DND-41 (cell line): Measurements from ENCODE around the gene MRPL27.

Source experiments
- ATAC-seq: fragments of 200-7000 bp; cut with Tn5 transposase; 3 replicates; pipeline ENCODE4 v1.9.1; 2021; ENCODE audit warnings: low read depth; ENCODE audit not compliant: insufficient read depth
- DNase-seq: peaks from one replicate; pipeline ENCODE4 v3.0.0-alpha.2; 2020
- H2AFZ ChIP-seq: 2 replicates; pipeline ENCODE4 v1.6.0; 2012; ENCODE audit warnings: low read depth, low read length
- H3K27ac ChIP-seq: 2 replicates; pipeline ENCODE4 v1.5.1; 2012; ENCODE audit warnings: low read length, inconsistent platforms
- H3K27me3 ChIP-seq: fragments of 200-600 bp; sonication (generic); 2 replicates; pipeline ENCODE4 v1.6.0; 2012; ENCODE audit warnings: low read length, mild to moderate bottlenecking, inconsistent platforms; ENCODE audit not compliant: insufficient read depth, poor library complexity
- H3K36me3 ChIP-seq: 2 replicates; pipeline ENCODE4 v1.5.1; 2012; ENCODE audit warnings: low read length, inconsistent platforms; ENCODE audit not compliant: insufficient read depth
- H3K4me1 ChIP-seq: 2 replicates; pipeline ENCODE4 v1.5.1; 2012; ENCODE audit warnings: mild to moderate bottlenecking, low read length; ENCODE audit not compliant: insufficient read depth
- H3K4me2 ChIP-seq: 2 replicates; pipeline ENCODE4 v1.6.0; 2012; ENCODE audit warnings: mild to moderate bottlenecking, moderate library complexity, low read length, inconsistent platforms; ENCODE audit not compliant: insufficient read depth
- H3K4me3 ChIP-seq, 2 experiments: fragments of 200-600 bp in 1 of 2; shearing (Covaris generic) in 1 of 2; 2 replicates each; pipeline ENCODE4 v1.5.1; 2012 to 2016; ENCODE audit warnings: inconsistent platforms in 2 of 2, low read length in 2 of 2, mild to moderate bottlenecking in 2 of 2, low read depth in 1 of 2, moderate library complexity in 1 of 2
- H3K79me2 ChIP-seq: 2 replicates; pipeline ENCODE4 v1.6.0; 2012; ENCODE audit warnings: low read length, inconsistent platforms; ENCODE audit not compliant: insufficient read depth
- H3K9ac ChIP-seq: 2 replicates; pipeline ENCODE4 v1.6.0; 2012; ENCODE audit warnings: low read depth, mild to moderate bottlenecking, inconsistent platforms, low read length, moderate library complexity
- H3K9me3 ChIP-seq: 2 replicates; pipeline ENCODE4 v1.5.1; 2012; ENCODE audit warnings: low read length, moderate library complexity, mild to moderate bottlenecking, inconsistent platforms; ENCODE audit not compliant: insufficient read depth, severe bottlenecking
- H4K20me1 ChIP-seq: 2 replicates; pipeline ENCODE4 v1.6.0; 2012; ENCODE audit warnings: low read length; ENCODE audit not compliant: insufficient read depth
- CTCF ChIP-seq: IDR thresholded peaks from 2 replicates; pipeline ENCODE4 v1.5.1; 2012; ENCODE audit warnings: borderline replicate concordance, low read length, moderate library complexity, mild to moderate bottlenecking; ENCODE audit not compliant: poor library complexity, severe bottlenecking; ENCODE audit errors: extremely low read depth
- EZH2 ChIP-seq: IDR thresholded peaks from 3 replicates; pipeline ENCODE4 v1.6.1; 2012; ENCODE audit warnings: borderline replicate concordance, low read depth, mild to moderate bottlenecking, moderate library complexity, low read length, inconsistent platforms; ENCODE audit not compliant: severe bottlenecking

The MRPL27 gene

GRCh38 chr17:50372758-50373556, at the start of gene MRPL27, which contains the start of gene EME1:
Gene MRPL27 (minus strand): TSS chr17:50373184. CDS start chr17:50373170, 14 bp downstream.
Gene EME1 (plus strand): TSS chr17:50373229. CDS start chr17:50375209, 1,980 bp downstream.
- TF ChIP-seq CTCF (no peak), EZH2 (no peak)
- Histone ChIP-seq H4K20me1 (peaks cover 5% of the 10 kb centered on the region; the same call in 1 of the 2 replicates), H2AFZ (peak within 1 kb of the TSS; percentile 96), H3K4me2 (peak within 1 kb of the TSS; percentile 67), H3K4me3 (peak within 1 kb of the TSS; percentile 71 to 78), H3K9ac (peak within 1 kb of the TSS; percentile 88), H3K79me2 (peaks cover 44% of the 10 kb centered on the region), H3K27me3 (no peaks in the 10 kb centered on the region), H3K9me3 (no peaks in the 10 kb centered on the region), H3K27ac (peak within 1 kb of the TSS; percentile 97), H3K4me1 (peaks cover 36% of the 10 kb centered on the region), H3K36me3 (peaks cover 61% of the 10 kb centered on the region)
- ATAC-seq = peak; percentile 91
- peak; percentile 90 for DNase-seq

GRCh38 chr17:50422738-50423137, 49.8 kb upstream of the MRPL27 start:
- H3K9ac ChIP-seq = no peak overlapping the region
- 0 out of 2 replicates have a peak, but pooled peaks cover under 1% of the 10 kb centered on the region for H4K20me1 ChIP-seq
- H3K36me3 ChIP-seq = no peaks in the 10 kb centered on the region
- H3K4me1 ChIP-seq = peaks cover 69% of the 10 kb centered on the region
- TF ChIP-seq EZH2 = no peak
- TF ChIP-seq CTCF = no peak
- H3K4me2 ChIP-seq = no peak overlapping the region
- 0 out of 2 replicates have a peak overlapping the region, but pooled peaks have one; percentile 31 for H3K27ac ChIP-seq
- H3K79me2 ChIP-seq = peaks cover 26% of the 10 kb centered on the region
- ATAC-seq (no peak), DNase-seq (no peak)
- H2AFZ ChIP-seq = no peak overlapping the region
- H3K4me3 ChIP-seq = no peak overlapping the region
- no peaks in the 10 kb centered on the region for H3K27me3 ChIP-seq
- H3K9me3 ChIP-seq = peaks cover 4% of the 10 kb centered on the region

- DNase-seq (peak; percentile 42), ATAC-seq (peak; percentile 37; the same call in 2 of the 3 replicates)
- Histone ChIP-seq H3K79me2 (peaks cover 14% of the 10 kb centered on the region), H3K27ac (peak overlapping the region; percentile 85), H3K4me1 (peaks cover 57% of the 10 kb centered on the region), H3K4me3 (peak overlapping the region; percentile 18 to 54; a peak in 3 of 4 replicates), H2AFZ (peak overlapping the region; percentile 80), H3K36me3 (no peaks in the 10 kb centered on the region), H3K9me3 (peaks cover 4% of the 10 kb centered on the region), H3K4me2 (peak overlapping the region; percentile 70), H4K20me1 (no peaks in the 10 kb centered on the region), H3K9ac (peak overlapping the region; percentile 57), H3K27me3 (no peaks in the 10 kb centered on the region)
- TF ChIP-seq CTCF (no peak), EZH2 (no peak)
Measured at GRCh38 chr17:50421308-50422051, 48.5 kb upstream of the MRPL27 start.
